ENCODE results near the gene NME1. TPM values are rescaled to one million over a fixed set of nuclear protein-coding genes. Genes with fewer than 3 reads are reported as not detected.
"Not testable (repeated sequence)": the region's sequence is repeated elsewhere in the genome, so short reads cannot be mapped to it uniquely, and the experiment has no call there.

Gene NME1
- total RNA-seq: 10 to 100 TPM; 37.8 to 63.8 TPM
- long read RNA-seq, transcript NME1-203 (5 exons, 940 nt): major isoform, 14 of 16 reads
- long read RNA-seq, partial matches to known transcripts: 1 of 16 reads
- long read RNA-seq, other reads (novel, unspliced or antisense): 0 of 16 reads

GRCh38 chr17:51153210-51154072 is at the start of gene NME1:
Gene NME1 (plus strand): TSS chr17:51153559. CDS start chr17:51155655, 2,096 bp downstream.
- ATAC-seq: peak; percentile 98 to 99
- intact Hi-C loops (cut with DNase I): loop anchor here (2.0 to 5.0 kb wide), 3 partner anchors 35 to 153 kb away; no protein-coding TSS in a partner anchor
- peak; percentile 94 for DNase-seq

- intact Hi-C loops (cut with DNase I): no loop called here
- DNase-seq (no peak), ATAC-seq (peak in 1 of 2 donors; percentile 32)
Measured at GRCh38 chr17:51107778-51108177, 45.6 kb upstream of the NME1 start.

- ATAC-seq (peak; percentile 82 to 93), DNase-seq (peak; percentile 75)
- intact Hi-C loops (cut with DNase I): not testable (repeated sequence)
Measured at GRCh38 chr17:51112303-51113222, 40.8 kb upstream of the NME1 start.

- DNase-seq (no peak), ATAC-seq (no peak)
- intact Hi-C loops (cut with DNase I): no loop called here
Measured at GRCh38 chr17:51115179-51115578, 38.2 kb upstream of the NME1 start.

- ATAC-seq (no peak), DNase-seq (peak; percentile 32)
- intact Hi-C loops (cut with DNase I): loop anchor here in 1 of 2 donors (2.0 kb wide), 1 partner anchor 34 kb away; the partner anchor contains the start of gene NME1
Measured at GRCh38 chr17:51118330-51119195, 34.8 kb upstream of the NME1 start.

GRCh38 chr17:51119415-51120356 is 33.7 kb upstream of the NME1 start:
- intact Hi-C loops (cut with DNase I): loop anchor here in 1 of 2 donors (2.0 kb wide), 1 partner anchor 33 kb away; the partner anchor contains the start of gene NME1

GRCh38 chr17:51120357-51120738 is 33.0 kb upstream of the NME1 start:
- intact Hi-C loops (cut with DNase I): no loop called here
- DNase-seq (no peak), ATAC-seq (peak; percentile 8 to 22)

More at GRCh38 chr17:51119415-51120356, 33.7 kb upstream of the NME1 start:
- peak; percentile 21 to 30 for ATAC-seq
- peak; percentile 48 for DNase-seq

- ATAC-seq (peak; percentile 91 to 92), DNase-seq (peak; percentile 98)
- intact Hi-C loops (cut with DNase I): no loop called here
Measured at GRCh38 chr17:51120739-51121619, 32.4 kb upstream of the NME1 start, which contains the start of gene SPAG9. Gene SPAG9 (minus strand): TSS chr17:51120868. CDS start chr17:51120656, 212 bp downstream.

GRCh38 chr17:51121620-51122472 is 31.5 kb upstream of the NME1 start:
- DNase-seq (peak; percentile 93), ATAC-seq (peak; percentile 77 to 85)
- intact Hi-C loops (cut with DNase I): no loop called here

GRCh38 chr17:51122473-51123115 is 30.8 kb upstream of the NME1 start:
- intact Hi-C loops (cut with DNase I); DNase-seq: not testable (repeated sequence)

GRCh38 chr17:51124640-51125503 is 28.5 kb upstream of the NME1 start:
- intact Hi-C loops (cut with DNase I): no loop called here
- ATAC-seq: no peak
- no peak for DNase-seq

More at GRCh38 chr17:51122473-51123115, 30.8 kb upstream of the NME1 start:
- ATAC-seq: not testable (repeated sequence)

GRCh38 chr17:51128076-51128475 is 25.3 kb upstream of the NME1 start:
- DNase-seq (peak; percentile 44), ATAC-seq (peak in 1 of 2 donors; percentile 54)
- intact Hi-C loops (cut with DNase I): no loop called here

GRCh38 chr17:51132964-51133319 is 20.4 kb upstream of the NME1 start:
- no peak for DNase-seq
- ATAC-seq: peak; percentile 57 to 79
- intact Hi-C loops (cut with DNase I): no loop called here

- peak in 1 of 2 donors; percentile 17 for ATAC-seq
- no peak for DNase-seq
Measured at GRCh38 chr17:51133365-51133764, 20.0 kb upstream of the NME1 start.

More at GRCh38 chr17:51133365-51133764, 20.0 kb upstream of the NME1 start:
- intact Hi-C loops (cut with DNase I): no loop called here

Data from left cardiac atrium (tissue), 4 donors.